Transverse colon (tissue), 4 donors: ENCODE results near the gene ALDOC.

Experiments used
- EP300 ChIP-seq: sonication (generic); formaldehyde crosslinking; IDR thresholded peaks from one replicate; pipeline ENCODE4 v1.6.1; 2017; ENCODE audit warnings: antibody characterized with exemption, low read depth
- POLR2A ChIP-seq: fragments of 450-650 bp; IDR thresholded peaks from one replicate; pipeline ENCODE4 v1.6.1; 2016; ENCODE audit warnings: antibody characterized with exemption, mild to moderate bottlenecking, moderate library complexity
- POLR2AphosphoS5 ChIP-seq, 3 donors: sonication (generic); formaldehyde crosslinking; IDR thresholded peaks; one replicate each; pipeline ENCODE4 v1.6.1; 2016; ENCODE audit warnings: antibody characterized with exemption in 3 of 3
- TF ChIP-seq, protein P1 (sequence below), 5 experiments: fragments of 200-600 bp in 3 of 5; fragments of 450-650 bp in 2 of 5; sonication (generic) in 3 of 5; IDR thresholded peaks; 1 replicate in 2 of 5; 2 replicates in 3 of 5; pipeline ENCODE4 v1.5.1; 2016 to 2017; ENCODE audit warnings: antibody characterized with exemption in 5 of 5, inconsistent platforms in 3 of 5, mild to moderate bottlenecking in 2 of 5, moderate library complexity in 1 of 5

DNA sequence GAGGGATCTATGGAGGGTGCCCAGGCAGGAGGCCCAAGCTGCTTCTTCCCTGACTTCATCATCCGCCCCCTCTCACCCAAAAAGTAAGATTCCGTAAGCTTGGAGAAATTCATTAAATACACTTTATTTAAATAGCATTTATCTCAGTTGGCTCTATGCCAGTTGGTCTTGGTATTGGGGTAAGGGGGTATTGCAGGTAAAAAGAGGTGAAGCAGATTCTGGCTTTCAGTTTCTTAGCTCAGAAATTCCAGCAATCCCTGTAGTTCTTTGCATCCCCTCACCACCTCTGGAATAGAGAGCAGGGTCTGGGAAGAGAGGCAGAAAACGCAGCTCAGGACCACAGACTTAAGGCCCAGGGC lies 750 bp upstream of the ALDOC start:
- TF ChIP-seq, protein P1, sequence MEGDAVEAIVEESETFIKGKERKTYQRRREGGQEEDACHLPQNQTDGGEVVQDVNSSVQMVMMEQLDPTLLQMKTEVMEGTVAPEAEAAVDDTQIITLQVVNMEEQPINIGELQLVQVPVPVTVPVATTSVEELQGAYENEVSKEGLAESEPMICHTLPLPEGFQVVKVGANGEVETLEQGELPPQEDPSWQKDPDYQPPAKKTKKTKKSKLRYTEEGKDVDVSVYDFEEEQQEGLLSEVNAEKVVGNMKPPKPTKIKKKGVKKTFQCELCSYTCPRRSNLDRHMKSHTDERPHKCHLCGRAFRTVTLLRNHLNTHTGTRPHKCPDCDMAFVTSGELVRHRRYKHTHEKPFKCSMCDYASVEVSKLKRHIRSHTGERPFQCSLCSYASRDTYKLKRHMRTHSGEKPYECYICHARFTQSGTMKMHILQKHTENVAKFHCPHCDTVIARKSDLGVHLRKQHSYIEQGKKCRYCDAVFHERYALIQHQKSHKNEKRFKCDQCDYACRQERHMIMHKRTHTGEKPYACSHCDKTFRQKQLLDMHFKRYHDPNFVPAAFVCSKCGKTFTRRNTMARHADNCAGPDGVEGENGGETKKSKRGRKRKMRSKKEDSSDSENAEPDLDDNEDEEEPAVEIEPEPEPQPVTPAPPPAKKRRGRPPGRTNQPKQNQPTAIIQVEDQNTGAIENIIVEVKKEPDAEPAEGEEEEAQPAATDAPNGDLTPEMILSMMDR (IDR thresholded peaks at IDR 0.05), result no peak
- no peak for TF ChIP-seq POLR2A
- TF ChIP-seq POLR2AphosphoS5 (IDR thresholded peaks at IDR 0.05), result no peak
- no peak for TF ChIP-seq EP300
